IPS-20b (cell line): ENCODE measurements around the gene RECK.
"Not testable (repeated sequence)": the region's sequence is repeated elsewhere in the genome, so short reads cannot be mapped to it uniquely, and the experiment has no call there.

Experiments
- H3K27ac ChIP-seq: one replicate; pipeline ENCODE4 v1.5.1; 2013; ENCODE audit warnings: low read length
- H3K27me3 ChIP-seq: 2 replicates; pipeline ENCODE4 v1.6.1; 2013; ENCODE audit warnings: mild to moderate bottlenecking, low read length, inconsistent platforms; ENCODE audit not compliant: insufficient read depth
- H3K36me3 ChIP-seq: 2 replicates; pipeline ENCODE4 v1.6.1; 2013; ENCODE audit warnings: low read depth, mild to moderate bottlenecking, inconsistent platforms, low read length, moderate library complexity; ENCODE audit not compliant: insufficient read depth
- H3K4me1 ChIP-seq: 2 replicates; pipeline ENCODE4 v1.6.1; 2013; ENCODE audit warnings: mild to moderate bottlenecking, control low read depth, inconsistent platforms, low read length, moderate library complexity; ENCODE audit not compliant: insufficient read depth
- H3K4me3 ChIP-seq: 2 replicates; pipeline ENCODE4 v1.5.1; 2013; ENCODE audit warnings: mild to moderate bottlenecking, low read length, inconsistent platforms
- H3K9ac ChIP-seq: 2 replicates; pipeline ENCODE4 v1.6.1; 2013; ENCODE audit warnings: low read depth, mild to moderate bottlenecking, inconsistent platforms, low read length, moderate library complexity
- H3K9me3 ChIP-seq: 2 replicates; pipeline ENCODE4 v1.6.1; 2013; ENCODE audit warnings: mild to moderate bottlenecking, low read depth, low read length, inconsistent platforms; ENCODE audit not compliant: insufficient read depth

The RECK gene, protein sequence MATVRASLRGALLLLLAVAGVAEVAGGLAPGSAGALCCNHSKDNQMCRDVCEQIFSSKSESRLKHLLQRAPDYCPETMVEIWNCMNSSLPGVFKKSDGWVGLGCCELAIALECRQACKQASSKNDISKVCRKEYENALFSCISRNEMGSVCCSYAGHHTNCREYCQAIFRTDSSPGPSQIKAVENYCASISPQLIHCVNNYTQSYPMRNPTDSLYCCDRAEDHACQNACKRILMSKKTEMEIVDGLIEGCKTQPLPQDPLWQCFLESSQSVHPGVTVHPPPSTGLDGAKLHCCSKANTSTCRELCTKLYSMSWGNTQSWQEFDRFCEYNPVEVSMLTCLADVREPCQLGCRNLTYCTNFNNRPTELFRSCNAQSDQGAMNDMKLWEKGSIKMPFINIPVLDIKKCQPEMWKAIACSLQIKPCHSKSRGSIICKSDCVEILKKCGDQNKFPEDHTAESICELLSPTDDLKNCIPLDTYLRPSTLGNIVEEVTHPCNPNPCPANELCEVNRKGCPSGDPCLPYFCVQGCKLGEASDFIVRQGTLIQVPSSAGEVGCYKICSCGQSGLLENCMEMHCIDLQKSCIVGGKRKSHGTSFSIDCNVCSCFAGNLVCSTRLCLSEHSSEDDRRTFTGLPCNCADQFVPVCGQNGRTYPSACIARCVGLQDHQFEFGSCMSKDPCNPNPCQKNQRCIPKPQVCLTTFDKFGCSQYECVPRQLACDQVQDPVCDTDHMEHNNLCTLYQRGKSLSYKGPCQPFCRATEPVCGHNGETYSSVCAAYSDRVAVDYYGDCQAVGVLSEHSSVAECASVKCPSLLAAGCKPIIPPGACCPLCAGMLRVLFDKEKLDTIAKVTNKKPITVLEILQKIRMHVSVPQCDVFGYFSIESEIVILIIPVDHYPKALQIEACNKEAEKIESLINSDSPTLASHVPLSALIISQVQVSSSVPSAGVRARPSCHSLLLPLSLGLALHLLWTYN

DNA sequence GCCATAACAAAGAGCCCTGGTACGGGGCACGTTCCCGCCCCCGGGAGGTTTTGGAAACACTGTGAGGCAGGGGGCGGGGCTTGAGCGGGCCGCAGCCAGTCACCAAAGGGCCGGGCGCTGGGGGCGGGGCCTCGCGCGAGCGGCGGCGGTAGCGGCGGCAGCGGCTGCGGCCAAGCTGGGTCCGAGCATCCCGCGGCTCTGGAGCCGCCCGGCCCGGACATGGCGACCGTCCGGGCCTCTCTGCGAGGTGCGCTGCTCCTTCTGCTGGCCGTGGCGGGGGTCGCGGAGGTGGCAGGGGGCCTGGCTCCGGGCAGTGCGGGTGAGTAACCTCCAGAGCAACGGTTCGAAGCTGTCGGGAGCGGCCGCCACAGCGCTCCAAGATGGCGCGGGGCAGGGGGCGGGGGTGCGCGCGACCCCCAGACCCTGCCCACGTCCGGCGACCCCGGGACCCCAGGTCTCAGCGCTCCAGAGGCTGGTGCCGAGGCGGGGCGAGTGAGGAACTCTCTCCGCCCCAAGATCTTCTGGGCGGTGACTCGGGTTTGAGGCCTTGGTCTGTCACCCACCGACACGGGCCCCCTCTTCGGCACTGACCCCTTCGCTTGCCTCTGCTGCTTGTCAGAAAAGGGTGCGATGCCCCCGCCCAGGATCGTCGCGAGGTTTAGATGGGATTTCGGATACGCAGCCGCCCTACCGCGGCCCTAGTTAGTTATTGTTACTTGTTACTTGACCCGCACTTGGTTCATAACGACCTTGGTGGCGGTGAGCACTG is at the start of gene RECK:
Gene RECK, plus strand, starts transcription at position 134 of the 769 bp plus-strand sequence. Its CDS starts 86 bp downstream, at position 220.
- H3K9me3 ChIP-seq: no peaks in the 10 kb centered on the region
- peak within 1 kb of the TSS; percentile 97 for H3K4me3 ChIP-seq
- H3K36me3 ChIP-seq: no peaks in the 10 kb centered on the region
- peaks cover 3% of the 10 kb centered on the region for H3K4me1 ChIP-seq
- no peak within 1 kb of the TSS for H3K27ac ChIP-seq
- H3K27me3 ChIP-seq: no peaks in the 10 kb centered on the region
- H3K9ac ChIP-seq: peak within 1 kb of the TSS; percentile 93

DNA sequence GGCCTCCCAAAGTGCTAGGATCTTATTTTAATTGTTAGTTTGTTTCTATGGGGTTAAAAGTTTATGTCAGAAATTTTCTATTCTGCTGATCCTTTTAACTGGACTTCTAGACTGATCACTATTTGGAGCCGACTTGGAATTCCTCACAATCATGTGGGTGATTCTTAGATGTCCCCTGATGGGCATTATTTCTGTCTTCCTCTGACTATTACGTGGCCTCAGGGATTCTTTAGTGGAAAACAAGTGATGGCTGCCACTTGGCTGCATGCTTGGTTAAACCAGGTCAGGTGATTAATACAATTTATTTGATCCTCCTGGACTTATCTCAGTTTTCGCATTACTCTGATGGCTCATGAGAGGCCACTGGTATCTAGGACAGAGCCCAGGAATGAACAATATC is 46.6 kb upstream of the RECK start:
- H3K27me3 ChIP-seq: no peaks in the 10 kb centered on the region; the same call in 1 of the 2 replicates
- no peaks in the 10 kb centered on the region for H3K36me3 ChIP-seq
- H3K4me3 ChIP-seq: no peak overlapping the region
- H3K9me3 ChIP-seq: no peaks in the 10 kb centered on the region
- H3K4me1 ChIP-seq: no peaks in the 10 kb centered on the region
- H3K27ac ChIP-seq: no peak overlapping the region
- no peak overlapping the region for H3K9ac ChIP-seq

DNA sequence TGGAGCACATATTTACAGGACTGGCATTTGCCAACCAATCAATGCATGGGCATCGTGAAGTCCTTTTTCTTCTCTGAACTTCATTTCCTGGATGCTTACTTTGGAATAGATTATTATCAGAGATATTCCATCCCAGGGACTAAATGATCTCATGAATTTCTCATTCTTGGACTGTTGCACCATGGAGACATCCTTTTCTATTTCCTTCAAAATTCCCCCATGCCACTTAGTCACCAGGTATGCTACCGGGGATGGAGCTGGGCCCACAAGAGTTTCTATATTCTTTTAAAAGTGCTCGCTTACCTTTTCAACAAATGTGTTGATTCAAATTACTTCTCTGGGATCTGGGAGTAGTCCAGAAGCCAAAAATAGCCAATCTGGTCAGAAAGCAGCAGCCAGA is 43.6 kb upstream of the RECK start:
- not testable (repeated sequence) for H3K9ac ChIP-seq, H3K9me3 ChIP-seq, H3K27me3 ChIP-seq, H3K27ac ChIP-seq, H3K4me3 ChIP-seq, H3K4me1 ChIP-seq, H3K36me3 ChIP-seq

DNA sequence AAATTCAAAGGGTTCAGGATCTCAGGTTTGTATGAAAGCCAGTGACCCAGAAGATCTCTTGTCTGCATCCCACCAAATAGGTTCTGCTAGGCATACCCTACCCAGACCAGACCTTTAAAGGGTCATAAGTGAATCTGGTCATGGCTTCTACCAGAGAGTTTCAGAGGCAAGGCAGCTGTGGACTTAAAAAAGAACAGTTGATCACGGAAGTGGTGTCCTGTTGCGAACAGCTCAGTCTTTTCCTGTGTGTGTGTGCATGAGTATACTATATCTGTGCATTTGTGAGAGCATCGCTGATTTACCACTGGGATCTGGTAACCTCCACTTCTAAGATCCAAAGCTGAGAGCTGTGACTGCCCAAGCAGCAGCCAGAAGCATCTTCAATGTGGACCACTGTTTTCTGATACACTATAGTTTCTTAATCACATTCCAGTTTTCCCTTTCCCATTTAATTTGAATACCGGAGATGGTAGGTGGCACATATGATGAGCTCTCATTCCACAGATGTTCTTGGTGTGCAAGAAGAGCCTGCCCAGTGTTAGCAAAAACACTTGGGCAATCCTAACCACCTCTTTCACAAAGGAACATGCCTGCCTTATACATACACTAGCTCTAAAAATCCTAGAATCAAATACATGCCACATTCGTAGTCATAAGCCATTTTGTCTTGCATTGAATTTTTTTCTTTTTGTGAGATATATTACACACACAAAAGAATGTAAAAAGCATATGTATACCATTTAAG is 42.6 kb upstream of the RECK start:
- no peak overlapping the region for H3K27ac ChIP-seq
- no peaks in the 10 kb centered on the region for H3K36me3 ChIP-seq
- H3K9me3 ChIP-seq: peaks cover 7% of the 10 kb centered on the region
- no peaks in the 10 kb centered on the region; the same call in 1 of the 2 replicates for H3K27me3 ChIP-seq
- peaks cover 3% of the 10 kb centered on the region; the same call in 1 of the 2 replicates for H3K4me1 ChIP-seq
- H3K9ac ChIP-seq: no peak overlapping the region
- no peak overlapping the region for H3K4me3 ChIP-seq

DNA sequence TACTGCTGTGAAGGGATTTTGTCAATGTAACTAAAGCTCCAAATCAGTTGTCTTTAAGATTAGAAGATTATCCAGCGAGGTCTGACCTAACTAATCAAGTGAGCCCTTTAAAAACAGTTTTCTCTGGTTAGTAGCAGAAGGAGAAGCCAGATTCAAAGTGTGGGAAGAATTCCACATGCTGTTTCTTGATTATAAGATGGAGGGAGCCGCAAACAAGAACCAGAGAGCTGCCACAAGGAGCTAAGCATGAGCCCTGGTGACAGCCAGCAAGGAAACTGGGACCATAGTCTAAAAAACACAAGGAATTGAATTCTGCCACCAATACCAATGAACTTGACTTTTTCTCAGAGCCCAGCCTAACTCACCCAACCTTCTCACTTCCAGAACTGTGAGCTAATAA is 41.8 kb upstream of the RECK start:
- Histone ChIP-seq H3K9ac (no peak overlapping the region), H3K9me3 (peaks cover 7% of the 10 kb centered on the region), H3K27me3 (no peaks in the 10 kb centered on the region; the same call in 1 of the 2 replicates), H3K4me1 (peaks cover 3% of the 10 kb centered on the region; the same call in 1 of the 2 replicates), H3K27ac (no peak overlapping the region), H3K4me3 (no peak overlapping the region), H3K36me3 (no peaks in the 10 kb centered on the region)

DNA sequence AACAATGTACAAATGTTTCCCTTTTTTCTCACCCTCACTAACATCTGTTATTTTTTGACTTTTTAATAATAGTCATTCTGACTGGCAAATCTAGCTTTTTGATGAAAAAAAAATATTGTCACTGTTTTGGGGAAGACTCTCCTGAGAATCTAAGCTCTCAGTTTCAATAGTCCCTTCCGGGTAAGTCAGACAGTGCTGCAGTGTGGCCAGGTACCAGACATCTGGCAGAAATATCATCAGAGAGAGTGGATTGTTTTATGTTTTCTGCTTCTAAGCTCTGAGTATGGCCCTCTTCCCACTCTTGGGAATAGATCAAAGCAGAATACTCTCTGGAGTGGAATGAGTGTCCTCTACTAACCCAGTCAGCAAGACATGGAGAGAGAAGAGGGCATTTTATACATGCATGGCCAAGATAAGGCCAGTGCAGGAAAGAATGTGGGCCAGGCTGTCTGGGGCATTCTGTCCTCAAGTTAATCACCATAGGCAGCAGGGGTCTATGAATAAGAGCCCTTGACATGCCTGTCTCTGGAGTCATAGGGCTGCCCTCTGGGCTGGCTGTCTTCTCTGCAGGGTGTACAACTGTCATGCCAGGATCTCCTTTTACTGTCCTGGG is 40.2 kb upstream of the RECK start:
- H3K27ac ChIP-seq: no peak overlapping the region
- H3K27me3 ChIP-seq: no peaks in the 10 kb centered on the region; the same call in 1 of the 2 replicates
- no peaks in the 10 kb centered on the region for H3K36me3 ChIP-seq
- no peak overlapping the region for H3K4me3 ChIP-seq
- H3K9ac ChIP-seq: no peak overlapping the region
- H3K4me1 ChIP-seq: peaks cover 3% of the 10 kb centered on the region; the same call in 1 of the 2 replicates
- peaks cover 7% of the 10 kb centered on the region for H3K9me3 ChIP-seq

DNA sequence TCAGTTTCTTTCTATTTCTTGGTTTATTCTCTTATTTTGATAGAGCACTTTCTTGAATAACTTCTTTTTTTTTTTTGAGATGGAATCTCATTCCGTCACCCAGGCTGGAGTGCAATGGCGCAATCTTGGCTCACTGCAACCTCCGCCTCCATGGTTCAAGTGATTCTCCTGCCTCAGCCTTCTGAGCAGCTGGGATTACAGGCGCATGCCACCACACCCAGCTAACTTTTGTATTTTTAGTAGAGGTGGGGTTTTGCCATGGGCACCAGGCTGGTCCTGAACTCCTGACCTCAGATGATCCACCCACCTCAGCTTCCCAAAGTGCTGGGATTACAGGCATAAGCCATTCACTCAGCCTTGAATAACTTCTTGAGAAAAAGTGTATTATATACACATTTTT is 39.7 kb upstream of the RECK start:
- H3K4me1 ChIP-seq, H3K9ac ChIP-seq, H3K27ac ChIP-seq, H3K9me3 ChIP-seq, H3K4me3 ChIP-seq, H3K27me3 ChIP-seq, H3K36me3 ChIP-seq: not testable (repeated sequence)

DNA sequence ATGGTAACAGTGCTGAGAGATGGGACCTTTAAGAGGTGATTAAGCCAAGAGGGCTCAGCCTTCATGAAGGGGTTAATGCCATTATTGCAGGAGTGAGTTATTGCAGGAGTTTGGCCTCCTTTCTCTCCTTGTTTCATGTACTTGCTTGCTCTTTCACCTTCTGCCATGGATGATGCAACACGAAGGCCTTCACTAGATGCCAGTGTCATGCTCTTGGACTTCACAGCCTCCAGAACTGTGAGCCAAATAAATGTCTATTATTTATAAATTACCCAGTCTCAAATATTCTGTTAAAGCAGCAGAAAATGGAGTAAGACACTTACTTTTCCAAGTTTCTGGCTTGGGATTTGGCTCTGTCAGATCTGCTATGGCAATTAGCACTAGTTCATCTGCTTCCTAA is 38.4 kb upstream of the RECK start:
- H3K9ac ChIP-seq: no peak overlapping the region
- no peak overlapping the region for H3K27ac ChIP-seq
- H3K4me1 ChIP-seq: peaks cover 3% of the 10 kb centered on the region; the same call in 1 of the 2 replicates
- peaks cover 7% of the 10 kb centered on the region for H3K9me3 ChIP-seq
- no peaks in the 10 kb centered on the region for H3K36me3 ChIP-seq
- H3K4me3 ChIP-seq: no peak overlapping the region
- H3K27me3 ChIP-seq: no peaks in the 10 kb centered on the region; the same call in 1 of the 2 replicates

DNA sequence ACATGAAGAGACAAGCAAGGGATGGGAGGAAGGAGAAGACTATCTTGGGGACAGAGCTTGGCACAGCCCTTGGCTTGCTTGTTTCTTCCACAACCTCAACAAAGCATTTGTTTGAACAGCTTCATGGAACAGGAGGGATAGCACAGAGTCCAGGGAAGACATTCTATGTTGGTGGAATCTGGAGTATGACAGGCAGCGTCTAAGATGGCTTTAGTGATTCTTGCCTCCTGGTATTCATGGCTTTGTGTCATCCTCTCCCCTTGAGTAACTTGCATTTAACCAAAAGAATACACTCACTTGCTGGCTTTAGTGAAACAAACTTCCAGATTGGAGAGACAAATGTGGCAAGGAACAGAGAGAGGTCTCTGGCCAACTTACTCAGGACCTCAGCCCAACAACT is 30.8 kb upstream of the RECK start:
- Histone ChIP-seq H3K4me1 (no peaks in the 10 kb centered on the region), H3K27me3 (peaks cover 34% of the 10 kb centered on the region), H3K36me3 (no peaks in the 10 kb centered on the region), H3K9me3 (no peaks in the 10 kb centered on the region), H3K9ac (no peak overlapping the region), H3K27ac (no peak overlapping the region), H3K4me3 (no peak overlapping the region)

DNA sequence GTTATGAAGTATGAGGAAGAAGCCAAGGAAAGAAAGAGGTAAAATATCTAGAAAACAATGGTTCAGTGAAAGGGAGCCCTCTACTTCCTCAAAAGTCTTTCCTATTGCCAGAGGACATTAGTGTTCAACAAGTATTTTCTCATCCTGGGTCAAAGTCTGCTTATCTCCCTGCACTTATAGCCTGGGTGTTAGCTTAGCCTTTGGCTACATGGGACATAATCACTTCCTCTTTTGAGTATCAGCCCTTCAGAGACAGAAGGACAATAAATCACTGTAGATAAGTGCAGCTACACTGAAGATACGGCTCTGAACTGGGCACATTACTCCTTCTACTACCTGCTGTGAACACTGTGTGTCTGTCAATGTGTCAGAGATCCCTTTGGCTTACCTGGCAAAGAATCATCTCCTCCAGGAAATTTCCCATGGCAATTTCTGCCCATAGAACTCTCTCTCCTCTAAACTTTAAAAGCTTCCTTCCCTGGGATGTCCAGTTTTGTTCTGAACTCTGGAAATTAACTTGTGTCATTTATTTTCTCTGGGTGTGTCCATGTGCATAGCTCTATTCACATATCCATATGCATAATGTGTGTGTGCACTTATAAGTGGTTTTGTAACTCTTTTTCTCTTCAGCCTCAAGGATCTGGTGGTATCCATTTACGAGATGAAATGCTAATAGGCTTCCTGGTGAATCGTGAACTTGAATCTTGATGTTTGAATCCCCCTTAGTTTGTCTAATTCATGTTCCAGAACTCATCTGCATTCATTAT is 30.0 kb upstream of the RECK start:
- Histone ChIP-seq H3K4me3 (no peak overlapping the region), H3K9me3 (no peaks in the 10 kb centered on the region), H3K27me3 (peaks cover 34% of the 10 kb centered on the region), H3K36me3 (no peaks in the 10 kb centered on the region), H3K9ac (no peak overlapping the region), H3K4me1 (no peaks in the 10 kb centered on the region), H3K27ac (no peak overlapping the region)
